ENCODE measurements around the gene NKTR. TPM values are rescaled to one million over a fixed set of nuclear protein-coding genes. Genes with fewer than 3 reads are reported as not detected.
A peak's percentile ranks its signal among the peaks of the same experiment; 100 is the strongest.

NKTR gene
- total RNA-seq, 1 donor from 2014 or later, result 196 TPM

DNA sequence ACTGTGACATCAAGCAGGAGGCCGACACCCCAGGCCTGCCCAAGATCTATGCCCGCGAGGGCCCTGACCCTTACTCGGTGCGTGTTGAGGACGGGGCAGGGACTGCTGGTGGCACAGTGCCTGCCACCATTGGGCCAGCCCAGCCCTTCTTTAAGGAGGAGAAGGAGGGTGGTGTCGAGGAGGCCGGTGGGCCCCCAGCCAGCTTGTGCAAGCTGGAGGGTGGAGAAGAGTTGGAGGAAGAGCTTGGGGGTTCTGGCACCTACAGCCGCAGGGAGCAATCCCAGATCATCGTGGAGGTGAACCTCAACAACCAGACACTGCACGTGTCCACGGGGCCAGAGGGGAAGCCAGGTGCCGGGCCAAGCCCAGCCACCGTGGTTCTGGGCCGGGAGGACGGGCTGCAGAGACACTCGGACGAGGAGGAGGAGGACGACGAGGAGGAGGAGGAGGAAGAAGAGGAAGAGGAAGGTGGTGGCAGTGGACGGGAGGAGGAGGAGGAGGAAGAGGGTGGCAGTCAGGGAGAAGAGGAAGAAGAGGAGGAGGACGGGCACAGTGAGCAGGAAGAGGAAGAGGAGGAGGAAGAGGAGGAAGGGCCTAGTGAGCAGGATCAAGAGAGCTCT lies 58.4 kb downstream of the NKTR start:
- Mint-ChIP-seq H3K4me3 (ENCODE audit: unreplicated experiment) (no peak overlapping the region), H3K4me1 (ENCODE audit: low read depth, unreplicated experiment) (peaks cover 15% of the 10 kb centered on the region), H3K36me3 (ENCODE audit: unreplicated experiment) (peaks cover 3% of the 10 kb centered on the region), H3K27ac (ENCODE audit: unreplicated experiment) (no peak overlapping the region), H3K27me3 (ENCODE audit: unreplicated experiment) (peaks cover 13% of the 10 kb centered on the region), H3K9me3 (ENCODE audit: unreplicated experiment) (peaks cover 9% of the 10 kb centered on the region)
- TF ChIP-seq, protein P1, sequence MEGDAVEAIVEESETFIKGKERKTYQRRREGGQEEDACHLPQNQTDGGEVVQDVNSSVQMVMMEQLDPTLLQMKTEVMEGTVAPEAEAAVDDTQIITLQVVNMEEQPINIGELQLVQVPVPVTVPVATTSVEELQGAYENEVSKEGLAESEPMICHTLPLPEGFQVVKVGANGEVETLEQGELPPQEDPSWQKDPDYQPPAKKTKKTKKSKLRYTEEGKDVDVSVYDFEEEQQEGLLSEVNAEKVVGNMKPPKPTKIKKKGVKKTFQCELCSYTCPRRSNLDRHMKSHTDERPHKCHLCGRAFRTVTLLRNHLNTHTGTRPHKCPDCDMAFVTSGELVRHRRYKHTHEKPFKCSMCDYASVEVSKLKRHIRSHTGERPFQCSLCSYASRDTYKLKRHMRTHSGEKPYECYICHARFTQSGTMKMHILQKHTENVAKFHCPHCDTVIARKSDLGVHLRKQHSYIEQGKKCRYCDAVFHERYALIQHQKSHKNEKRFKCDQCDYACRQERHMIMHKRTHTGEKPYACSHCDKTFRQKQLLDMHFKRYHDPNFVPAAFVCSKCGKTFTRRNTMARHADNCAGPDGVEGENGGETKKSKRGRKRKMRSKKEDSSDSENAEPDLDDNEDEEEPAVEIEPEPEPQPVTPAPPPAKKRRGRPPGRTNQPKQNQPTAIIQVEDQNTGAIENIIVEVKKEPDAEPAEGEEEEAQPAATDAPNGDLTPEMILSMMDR (IDR thresholded peaks at IDR 0.05; ENCODE audit: partially characterized antibody, unreplicated experiment), result no peak
- no peak for DNase-seq

DNA sequence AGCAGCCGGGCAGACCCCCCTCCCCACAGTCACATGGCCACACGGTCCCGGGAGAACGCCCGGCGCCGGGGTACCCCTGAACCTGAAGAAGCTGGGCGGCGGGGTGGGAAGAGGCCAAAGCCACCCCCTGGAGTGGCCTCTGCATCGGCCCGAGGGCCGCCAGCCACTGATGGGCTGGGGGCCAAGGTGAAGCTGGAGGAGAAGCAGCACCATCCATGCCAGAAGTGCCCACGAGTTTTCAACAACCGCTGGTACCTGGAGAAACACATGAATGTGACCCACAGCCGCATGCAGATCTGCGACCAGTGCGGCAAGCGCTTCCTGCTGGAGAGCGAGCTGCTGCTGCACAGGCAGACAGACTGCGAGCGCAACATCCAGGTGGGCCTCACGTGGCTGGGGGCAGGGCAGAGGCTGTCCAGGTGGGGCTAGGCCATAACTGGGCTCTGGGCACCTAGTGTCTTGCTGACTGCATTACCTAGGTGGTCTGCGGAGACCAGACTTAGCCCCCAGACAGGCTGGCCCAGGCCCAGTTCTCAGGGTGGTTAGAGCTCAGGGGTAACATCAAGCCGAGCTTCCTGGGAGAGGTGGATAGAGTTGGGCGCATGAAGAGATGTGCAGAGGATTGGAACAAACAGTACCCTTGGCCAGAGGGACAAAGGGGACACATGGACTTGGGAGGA lies 59.1 kb downstream of the NKTR start:
- peak overlapping the region; percentile 24 for H3K27ac Mint-ChIP-seq (ENCODE audit: unreplicated experiment)
- H3K4me3 Mint-ChIP-seq (ENCODE audit: unreplicated experiment), result peak overlapping the region; percentile 40
- TF ChIP-seq, protein P1 (IDR thresholded peaks at IDR 0.05; ENCODE audit: partially characterized antibody, unreplicated experiment), result no peak
- H3K4me1 Mint-ChIP-seq (ENCODE audit: low read depth, unreplicated experiment), result peaks cover 15% of the 10 kb centered on the region
- no peak for DNase-seq
- peaks cover 13% of the 10 kb centered on the region for H3K27me3 Mint-ChIP-seq (ENCODE audit: unreplicated experiment)
- peaks cover 3% of the 10 kb centered on the region for H3K36me3 Mint-ChIP-seq (ENCODE audit: unreplicated experiment)
- peaks cover 9% of the 10 kb centered on the region for H3K9me3 Mint-ChIP-seq (ENCODE audit: unreplicated experiment)

DNA sequence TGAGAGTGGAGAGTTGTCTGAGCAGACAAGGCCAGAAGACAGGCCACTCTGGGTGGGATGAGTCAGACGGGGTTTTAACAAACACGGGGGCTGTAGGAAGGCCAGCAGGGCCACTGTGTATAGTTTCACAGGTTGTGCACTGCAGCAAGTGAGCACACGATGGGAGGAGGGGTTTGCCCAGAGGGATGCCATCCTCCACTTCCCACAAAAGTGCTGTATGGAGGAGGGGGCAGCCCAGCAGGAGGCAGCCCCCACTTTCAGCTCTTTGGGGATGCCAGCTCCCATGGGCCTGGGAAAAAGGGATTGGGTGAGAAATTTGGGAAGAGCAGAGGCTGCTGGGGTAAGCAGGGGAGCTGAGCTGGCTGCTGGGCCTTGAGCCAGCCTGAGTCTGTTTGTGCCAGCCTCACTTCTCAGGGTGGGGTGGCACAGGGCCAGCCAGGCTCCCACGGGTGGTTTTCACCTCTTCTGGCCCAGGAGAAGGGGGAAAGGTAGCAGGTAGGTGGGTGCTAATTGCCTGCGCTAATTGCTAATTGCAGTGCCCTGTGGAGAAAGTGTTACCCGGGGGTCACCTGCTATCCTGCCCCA lies 59.7 kb downstream of the NKTR start:
- peak overlapping the region; percentile 40 for H3K4me3 Mint-ChIP-seq (ENCODE audit: unreplicated experiment)
- H3K27ac Mint-ChIP-seq (ENCODE audit: unreplicated experiment), result peak overlapping the region; percentile 24
- H3K36me3 Mint-ChIP-seq (ENCODE audit: unreplicated experiment), result peaks cover 3% of the 10 kb centered on the region
- TF ChIP-seq, protein P1 (IDR thresholded peaks at IDR 0.05; ENCODE audit: partially characterized antibody, unreplicated experiment), result no peak
- peaks cover 13% of the 10 kb centered on the region for H3K4me1 Mint-ChIP-seq (ENCODE audit: low read depth, unreplicated experiment)
- H3K9me3 Mint-ChIP-seq (ENCODE audit: unreplicated experiment), result peaks cover 9% of the 10 kb centered on the region
- DNase-seq, result no peak
- peaks cover 13% of the 10 kb centered on the region for H3K27me3 Mint-ChIP-seq (ENCODE audit: unreplicated experiment)

DNA sequence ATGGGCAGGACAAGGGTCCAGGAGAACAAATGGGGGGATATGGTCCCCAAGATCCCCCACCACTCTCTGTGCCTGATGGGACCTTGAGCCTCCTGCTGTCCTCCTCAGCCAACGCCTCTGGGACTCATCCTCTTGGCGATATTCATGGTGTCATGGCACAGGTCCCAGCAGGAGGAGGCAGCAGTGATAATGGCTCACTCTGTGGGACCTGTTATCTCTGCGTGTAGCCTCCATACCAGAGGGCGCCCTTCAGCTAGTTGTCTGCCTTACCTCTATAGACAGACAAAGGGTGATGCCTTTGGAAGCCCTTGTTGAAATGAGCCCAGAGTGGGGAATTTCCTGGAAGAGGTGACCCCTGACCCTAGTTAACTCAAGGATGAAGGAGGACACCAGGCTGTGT lies 60.4 kb downstream of the NKTR start:
- Mint-ChIP-seq H3K27ac (ENCODE audit: unreplicated experiment) (no peak overlapping the region), H3K4me1 (ENCODE audit: low read depth, unreplicated experiment) (peaks cover 14% of the 10 kb centered on the region), H3K27me3 (ENCODE audit: unreplicated experiment) (peaks cover 13% of the 10 kb centered on the region), H3K4me3 (ENCODE audit: unreplicated experiment) (no peak overlapping the region), H3K9me3 (ENCODE audit: unreplicated experiment) (peaks cover 9% of the 10 kb centered on the region), H3K36me3 (ENCODE audit: unreplicated experiment) (peaks cover 3% of the 10 kb centered on the region)
- TF ChIP-seq, protein P1 (IDR thresholded peaks at IDR 0.05; ENCODE audit: partially characterized antibody, unreplicated experiment), result no peak
- no peak for DNase-seq

DNA sequence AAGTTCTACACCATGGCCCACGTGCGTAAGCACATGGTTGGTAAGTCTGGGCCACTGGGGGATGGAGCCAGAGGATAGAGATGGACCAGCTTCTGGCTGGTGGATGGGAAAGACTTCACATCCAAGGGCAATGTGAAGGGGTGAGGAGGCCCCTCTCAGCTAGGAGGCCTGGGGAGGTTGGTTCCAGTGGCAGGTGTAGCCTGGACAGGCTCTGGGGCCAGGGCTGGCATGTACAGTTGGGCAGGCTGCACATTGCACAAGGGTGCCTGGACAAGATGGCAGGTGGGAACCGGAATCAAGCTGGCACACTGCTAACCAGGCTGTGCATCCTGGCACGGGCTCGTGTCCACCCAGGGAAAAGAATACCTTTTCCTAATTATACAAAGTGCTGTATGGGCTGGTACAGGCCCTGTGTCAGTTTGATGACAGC lies 61.1 kb downstream of the NKTR start:
- peak overlapping the region; percentile 24 for H3K27ac Mint-ChIP-seq (ENCODE audit: unreplicated experiment)
- H3K9me3 Mint-ChIP-seq (ENCODE audit: unreplicated experiment), result peaks cover 7% of the 10 kb centered on the region

More for the DNA sequence above, 61.1 kb downstream of the NKTR start:
- TF ChIP-seq, protein P1 (IDR thresholded peaks at IDR 0.05; ENCODE audit: partially characterized antibody, unreplicated experiment), result no peak
- Mint-ChIP-seq H3K27me3 (ENCODE audit: unreplicated experiment) (peaks cover 10% of the 10 kb centered on the region), H3K4me1 (ENCODE audit: low read depth, unreplicated experiment) (peaks cover 14% of the 10 kb centered on the region), H3K36me3 (ENCODE audit: unreplicated experiment) (peaks cover 3% of the 10 kb centered on the region), H3K4me3 (ENCODE audit: unreplicated experiment) (no peak overlapping the region)
- no peak for DNase-seq

Measured in glutamatergic neuron (in vitro differentiated cells).